GM21723 (cell line): Measurements from ENCODE around the gene EYS.
"Not testable (repeated sequence)": the region's sequence is repeated elsewhere in the genome, so short reads cannot be mapped to it uniquely, and the experiment has no call there.

Experiments used
- ATAC-seq: cut with Tn5 transposase; IDR thresholded peaks from one replicate; pipeline ENCODE4 v1.9.1; 2021; ENCODE audit warnings: mild to moderate bottlenecking, moderate library complexity; ENCODE audit not compliant: unreplicated experiment

Gene EYS

DNA sequence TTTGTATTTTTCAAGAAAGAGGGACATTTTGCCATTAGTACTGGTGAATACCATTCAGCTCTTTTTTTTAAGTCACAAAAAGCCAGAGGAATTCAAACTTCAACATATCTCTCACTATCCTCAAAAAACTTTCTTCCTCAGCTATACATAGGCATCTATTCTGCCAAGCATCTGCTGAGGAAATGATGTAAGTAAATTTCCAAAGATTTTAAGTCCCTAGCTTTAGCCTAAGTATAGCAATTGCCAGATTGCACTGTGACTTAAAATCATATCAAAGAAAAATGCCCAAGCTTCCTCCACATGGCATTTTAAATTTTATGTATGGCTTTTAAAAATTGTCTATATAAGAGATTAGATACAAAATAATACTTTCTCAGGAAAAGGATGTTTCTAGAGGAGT lies 237.4 kb downstream of the EYS start:
- ATAC-seq: no peak

DNA sequence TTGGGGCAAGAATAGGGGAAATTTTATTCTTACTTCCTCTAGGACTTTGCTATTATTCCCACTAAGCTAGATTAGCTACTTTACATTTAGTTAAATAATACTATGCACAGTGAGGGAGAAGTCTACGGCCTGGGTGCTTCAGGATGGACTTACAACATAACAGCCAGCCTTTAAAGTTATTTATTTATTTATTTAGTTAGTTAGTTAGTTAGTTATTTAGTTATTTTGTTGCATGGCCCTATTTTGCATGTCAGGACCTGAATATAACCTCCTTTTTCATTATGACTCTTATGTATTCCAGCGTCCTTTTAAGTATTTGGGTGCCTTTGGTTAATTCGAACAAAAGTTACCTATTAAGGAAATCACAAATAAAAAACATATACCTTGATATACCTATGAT lies 238.7 kb downstream of the EYS start:
- no peak for ATAC-seq

DNA sequence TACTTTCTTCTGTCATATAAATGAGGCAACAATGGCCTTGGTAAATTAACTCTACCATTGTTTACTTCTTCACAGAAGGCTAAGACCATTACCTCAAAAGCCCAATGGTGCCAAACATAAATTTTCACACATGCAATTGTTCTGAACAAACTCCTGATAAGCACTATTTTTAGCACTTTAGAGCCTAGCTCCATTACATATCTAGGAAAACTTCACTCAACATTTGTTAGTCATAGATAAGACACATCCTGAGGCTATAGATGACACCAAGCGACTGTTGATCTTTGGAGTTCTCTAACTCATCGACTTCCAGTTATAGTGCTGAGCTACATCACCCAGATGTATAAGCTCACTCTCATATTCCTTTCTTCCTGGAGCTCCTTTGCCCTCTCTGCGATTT lies 245.9 kb downstream of the EYS start:
- no peak for ATAC-seq

DNA sequence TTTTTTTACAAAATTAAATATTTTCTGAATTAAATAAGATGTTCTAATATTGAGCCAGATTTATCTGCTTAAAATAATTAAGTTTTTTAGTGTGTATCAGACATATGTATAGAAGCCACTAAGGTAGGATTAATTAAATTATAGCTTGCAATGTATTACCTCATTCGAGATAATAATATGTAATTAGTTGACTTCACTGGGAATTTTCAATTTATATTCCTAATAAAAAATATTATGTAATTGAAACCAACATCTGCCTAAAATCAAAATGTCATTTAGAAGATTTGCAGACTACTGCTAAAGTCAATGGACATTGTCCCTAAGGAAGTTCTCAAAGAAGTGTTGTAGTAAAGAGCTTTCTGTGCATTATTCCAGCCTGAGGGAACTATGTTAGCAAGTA lies 254.7 kb downstream of the EYS start:
- ATAC-seq: no peak

DNA sequence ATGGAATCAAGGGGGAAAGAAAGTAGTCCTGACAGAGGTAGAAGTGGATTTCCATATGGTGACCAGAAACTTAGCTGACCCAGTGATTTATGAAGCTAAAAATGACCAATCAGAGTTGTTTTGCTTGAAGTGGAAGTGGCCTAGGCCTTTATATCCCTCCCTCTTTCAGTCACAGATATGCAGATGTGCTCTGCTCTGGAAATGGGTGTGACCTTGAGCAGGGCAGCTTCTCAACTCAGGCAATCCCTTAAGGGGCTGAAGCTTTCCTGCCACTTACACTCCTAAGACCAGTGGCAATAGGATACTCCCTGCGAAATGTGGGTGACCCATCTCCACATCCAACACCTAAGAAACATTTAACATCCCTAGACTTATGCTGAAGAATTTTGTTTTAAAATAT lies 256.6 kb downstream of the EYS start:
- ATAC-seq: no peak

DNA sequence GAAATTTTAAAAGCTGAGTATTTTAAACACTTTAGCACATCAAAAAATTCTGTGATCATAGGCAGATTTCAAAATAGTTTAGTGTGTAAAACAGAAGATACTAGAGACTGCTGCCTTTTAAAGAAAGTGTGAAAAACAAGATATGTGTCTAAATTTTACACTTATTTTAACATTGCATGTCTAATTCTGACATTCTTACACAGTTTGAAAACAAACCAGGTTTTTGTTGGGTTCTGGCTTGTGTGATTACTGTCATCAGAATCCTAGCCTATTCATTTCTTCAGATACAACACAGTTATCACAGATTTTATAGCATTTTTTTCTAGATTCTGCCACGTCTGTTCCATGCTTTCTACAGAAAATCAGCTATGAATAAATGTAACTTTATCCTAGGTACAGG lies 257.1 kb downstream of the EYS start:
- ATAC-seq: no peak

DNA sequence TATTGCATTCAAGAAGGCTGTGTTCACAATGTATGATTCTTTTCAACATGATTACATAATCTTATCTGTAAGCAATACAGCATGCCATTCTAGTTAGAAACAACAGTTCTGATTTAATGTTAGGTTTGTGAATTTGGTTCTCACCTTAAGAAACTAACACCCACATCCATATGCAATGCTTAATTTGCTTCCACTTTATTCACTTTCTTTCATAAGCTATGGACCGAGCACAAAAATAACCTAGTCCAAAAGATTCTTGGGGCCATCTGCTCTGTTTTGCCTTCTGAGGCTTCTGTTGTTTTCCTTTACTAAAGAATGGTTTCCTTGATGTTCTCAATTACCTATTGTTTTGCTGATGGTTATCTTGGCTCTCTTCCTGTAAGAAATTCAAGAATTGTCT lies 258.2 kb downstream of the EYS start:
- ATAC-seq: no peak

DNA sequence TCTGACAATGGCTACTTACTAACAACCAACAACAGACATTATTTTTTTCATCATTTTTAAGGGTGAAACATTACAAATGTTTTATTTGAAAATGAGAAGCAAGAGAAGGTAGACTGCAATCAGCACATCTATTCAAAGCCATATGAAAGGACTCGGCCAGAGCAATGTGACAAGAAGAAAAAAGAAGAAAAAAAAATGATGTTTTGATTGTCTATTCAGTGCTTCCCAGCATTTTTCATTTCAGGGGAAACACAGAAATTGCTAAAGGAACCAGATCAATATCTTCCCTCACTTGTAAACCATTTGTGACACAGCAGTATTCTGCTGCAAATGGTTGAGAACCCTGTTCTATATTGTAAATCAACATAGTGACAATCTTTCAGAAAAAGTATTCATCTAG lies 270.7 kb downstream of the EYS start:
- ATAC-seq: no peak

DNA sequence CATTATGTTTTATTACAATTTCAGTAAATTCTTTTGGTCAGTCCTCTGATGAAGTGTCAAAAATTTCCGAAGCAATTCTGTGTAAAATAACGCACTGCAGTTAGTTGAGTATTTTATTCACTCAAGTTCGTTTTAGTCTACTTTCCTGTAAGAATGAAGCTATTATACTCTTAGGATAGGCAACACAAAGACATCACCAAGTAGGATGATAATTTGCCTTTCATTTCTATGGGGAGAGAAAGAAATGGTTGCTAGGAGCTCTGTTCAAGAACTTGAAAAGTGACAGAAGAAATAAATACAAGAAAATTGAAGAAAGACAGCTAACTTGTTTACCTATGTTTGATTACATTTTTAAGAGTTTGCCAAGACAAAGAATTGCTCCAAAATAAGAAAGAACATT lies 290.4 kb downstream of the EYS start:
- no peak for ATAC-seq

DNA sequence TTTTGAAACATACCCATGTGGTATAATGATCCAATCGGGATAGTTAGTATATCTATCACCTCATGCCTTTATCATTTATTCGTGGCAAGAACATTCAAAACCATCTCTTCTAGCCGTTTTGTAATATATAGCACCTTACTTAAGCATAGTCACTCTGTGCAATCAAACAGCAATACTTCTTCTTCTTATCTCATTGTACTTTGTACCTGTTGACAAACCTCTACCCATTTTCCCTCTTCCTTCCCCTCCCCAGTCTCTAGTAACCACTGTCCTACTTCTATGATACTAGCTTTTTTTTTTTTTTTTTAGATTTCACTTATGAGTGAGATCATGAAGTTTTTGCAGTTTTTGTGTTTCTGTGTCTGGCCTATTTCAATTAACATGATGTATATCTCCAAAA lies 296.7 kb downstream of the EYS start:
- ATAC-seq: no peak

DNA sequence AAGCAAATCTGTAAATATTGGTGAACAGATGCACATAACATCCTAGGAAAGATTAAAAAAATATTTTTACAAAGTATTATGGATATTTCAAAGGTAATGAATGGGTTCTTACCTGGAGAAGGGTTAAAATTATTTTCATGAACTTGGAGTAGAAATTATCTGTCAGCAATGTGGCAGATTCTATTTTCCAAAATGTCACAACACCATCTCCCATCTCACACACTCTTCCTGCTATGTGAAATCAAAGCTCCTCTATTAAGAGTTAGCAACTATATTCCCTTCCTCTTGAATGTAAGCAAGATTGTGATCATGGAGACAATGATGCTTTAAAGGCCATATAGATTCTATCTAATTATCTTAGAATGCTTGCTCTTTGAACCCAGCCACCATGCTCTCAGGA lies 304.5 kb downstream of the EYS start:
- ATAC-seq: no peak

DNA sequence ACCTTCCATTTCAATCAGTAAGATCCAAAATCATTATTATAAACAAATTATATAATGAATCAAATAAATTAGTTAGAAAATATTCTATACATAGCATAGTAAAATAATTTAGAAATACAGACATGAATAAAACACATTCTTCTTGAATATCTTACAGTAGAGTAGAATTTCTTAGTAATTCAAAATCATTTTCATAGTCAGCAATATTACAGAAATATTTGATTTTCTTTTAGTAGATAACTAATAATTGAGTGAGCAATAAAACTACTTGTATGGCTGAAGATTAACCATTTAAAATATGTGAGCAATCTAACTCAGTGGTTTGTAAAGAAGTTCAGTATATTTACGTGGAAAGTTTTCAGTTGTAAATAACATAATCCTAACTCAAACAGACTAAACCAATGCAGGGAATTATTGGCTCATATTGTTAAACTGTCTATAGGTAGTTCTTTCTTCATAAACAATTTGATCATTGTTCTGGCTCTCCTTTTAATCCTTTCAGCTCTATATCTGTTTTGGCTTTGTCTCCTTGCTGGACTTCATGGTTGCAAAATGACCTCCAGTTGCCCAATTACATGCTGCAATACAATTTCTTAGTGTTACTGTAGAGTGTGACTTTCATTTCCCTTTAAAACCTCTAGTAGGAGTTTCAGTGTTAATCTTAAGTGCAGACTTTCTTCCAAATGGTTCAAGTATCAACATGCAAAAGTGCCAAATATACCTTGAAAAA lies 307.5 kb downstream of the EYS start:
- ATAC-seq: no peak

DNA sequence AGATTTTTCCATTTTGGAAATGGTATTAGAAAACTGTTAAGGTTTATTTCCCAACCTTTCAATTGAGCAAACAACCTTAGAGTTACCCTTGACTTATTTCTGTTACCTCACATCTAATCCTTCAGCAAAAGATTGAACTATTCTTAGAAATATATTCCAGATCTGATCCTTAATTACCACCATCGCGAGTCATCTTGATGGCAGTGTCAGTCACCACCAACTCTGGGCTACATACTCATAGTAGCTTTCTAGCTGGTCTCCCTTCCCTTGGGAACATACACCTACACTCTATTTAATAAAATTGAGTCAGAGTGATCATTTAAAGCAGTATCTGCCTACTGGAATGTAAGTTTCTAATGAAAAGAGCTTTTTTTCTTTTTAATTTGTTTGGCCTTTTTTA lies 308.2 kb downstream of the EYS start:
- no peak for ATAC-seq

DNA sequence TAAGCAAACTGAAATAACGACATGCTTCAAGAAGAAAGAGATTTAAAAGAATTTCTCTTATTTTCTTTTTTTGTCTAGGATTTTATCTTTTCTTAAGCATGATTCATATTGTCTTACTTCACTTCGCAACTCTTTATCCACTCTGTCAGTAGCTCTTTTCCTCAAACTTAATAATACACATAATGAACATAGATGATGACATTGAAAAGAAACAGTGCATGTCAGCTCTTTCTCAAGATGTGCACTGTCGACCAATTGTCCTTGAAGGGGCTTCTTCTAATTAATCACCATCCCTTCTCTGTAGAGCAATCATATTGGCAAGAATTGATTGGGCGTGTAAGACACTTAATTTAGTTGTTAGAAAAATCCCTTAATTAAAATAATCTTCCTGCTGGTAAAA lies 356.5 kb downstream of the EYS start:
- no peak for ATAC-seq

DNA sequence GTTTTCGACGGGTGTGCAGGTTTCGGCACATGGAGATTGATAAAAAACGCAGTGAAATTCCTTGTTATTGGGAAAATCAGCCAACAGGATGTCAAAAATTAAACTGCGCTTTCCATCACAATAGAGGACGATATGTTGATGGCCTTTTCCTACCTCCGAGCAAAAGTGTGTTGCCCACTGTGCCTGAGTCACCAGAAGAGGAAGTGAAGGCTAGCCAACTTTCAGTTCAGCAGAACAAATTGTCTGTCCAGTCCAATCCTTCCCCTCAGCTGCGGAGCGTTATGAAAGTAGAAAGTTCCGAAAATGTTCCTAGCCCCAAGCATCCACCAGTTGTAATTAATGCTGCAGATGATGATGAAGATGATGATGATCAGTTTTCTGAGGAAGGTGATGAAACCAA lies 404.4 kb downstream of the EYS start:
- not testable (repeated sequence) for ATAC-seq

DNA sequence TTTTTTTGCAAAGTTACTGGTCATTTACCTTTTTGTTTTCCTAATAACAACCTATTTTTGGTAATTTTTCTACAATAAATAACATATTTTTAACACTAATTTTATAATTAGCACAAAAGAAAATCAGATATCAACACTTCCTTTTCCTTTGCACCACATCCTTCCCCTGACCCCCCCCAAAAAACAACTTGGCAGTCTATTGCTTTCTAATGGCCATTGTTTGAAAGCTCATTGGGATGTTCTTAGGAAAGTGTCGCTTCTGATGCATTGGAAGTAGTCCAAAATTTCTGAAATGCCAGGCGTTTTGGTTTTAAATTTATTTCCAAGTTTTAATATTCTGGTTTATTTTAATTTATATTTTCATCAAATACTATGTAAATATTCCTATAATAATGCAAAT lies 407.8 kb downstream of the EYS start:
- no peak for ATAC-seq

DNA sequence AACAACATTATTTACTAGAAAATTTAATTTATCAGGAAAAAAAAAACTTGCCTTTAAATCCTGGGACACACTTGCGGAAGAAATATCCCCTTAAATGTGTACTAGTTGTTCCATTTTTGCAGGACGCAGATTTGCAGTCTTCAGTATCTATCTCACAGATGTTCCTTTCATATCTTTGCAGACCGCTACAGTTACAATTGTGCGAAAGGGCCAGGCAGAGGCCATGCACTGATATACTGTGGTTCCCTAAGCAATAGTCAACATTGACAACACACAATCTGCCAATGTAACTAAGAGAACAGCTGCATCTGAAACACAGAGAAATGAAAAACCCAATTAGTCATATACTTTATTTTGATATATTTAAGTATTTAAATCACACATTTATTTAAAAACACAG lies 411.2 kb downstream of the EYS start:
- no peak for ATAC-seq

DNA sequence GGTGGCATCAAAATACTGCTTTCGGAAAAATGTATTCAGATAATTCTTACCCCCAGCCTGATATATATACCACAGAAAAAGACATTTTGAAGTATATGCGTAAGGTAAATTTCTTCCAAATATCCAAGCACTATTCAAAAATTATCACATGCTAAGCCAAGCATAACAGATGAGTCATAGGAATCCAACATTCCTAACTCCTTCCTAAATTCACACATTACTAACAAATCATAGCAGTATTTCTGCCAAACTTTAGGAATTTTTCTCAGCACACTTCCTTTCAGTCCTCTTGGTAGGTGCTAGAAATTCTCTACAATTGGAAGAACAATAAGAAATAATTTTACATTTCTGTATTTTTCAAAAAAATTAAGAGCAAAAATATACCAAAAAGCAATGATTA lies 417.5 kb downstream of the EYS start:
- no peak for ATAC-seq

DNA sequence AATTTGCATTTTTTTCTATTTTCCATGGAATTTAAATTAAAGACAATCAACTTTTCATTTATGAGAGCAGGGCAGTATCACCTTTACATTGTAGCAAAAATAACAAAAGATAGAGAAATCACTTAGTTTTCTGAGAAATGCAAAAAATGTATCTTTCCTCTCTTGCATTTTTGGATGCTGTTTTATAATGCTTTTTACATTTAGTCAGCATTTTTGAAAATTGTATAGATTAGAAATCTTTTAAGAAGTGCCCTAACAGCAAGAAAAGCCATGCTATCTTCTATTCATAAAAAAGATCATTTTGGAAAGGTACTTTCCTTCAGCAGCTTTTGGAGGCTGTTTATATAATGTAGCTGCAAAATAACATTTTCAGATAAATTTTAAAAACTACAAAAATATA lies 421.8 kb downstream of the EYS start:
- ATAC-seq: no peak

DNA sequence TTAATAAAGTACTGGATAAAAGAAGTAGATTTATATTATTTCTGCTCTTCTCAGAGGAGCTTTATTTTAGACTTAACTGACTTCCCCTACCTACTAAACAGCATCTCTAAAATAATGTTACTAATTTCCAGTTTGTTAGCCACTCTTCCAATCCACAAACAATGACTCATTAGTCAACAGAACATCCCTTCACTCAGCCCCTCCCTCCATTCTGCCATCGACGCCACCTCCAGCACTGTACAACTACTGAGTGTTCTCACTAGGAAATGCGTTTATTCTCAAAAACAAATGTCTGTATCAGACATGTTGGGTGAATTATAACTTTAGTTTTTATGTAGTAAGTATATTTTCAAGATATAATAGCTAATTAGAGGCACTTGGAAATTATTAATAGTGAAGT lies 427.0 kb downstream of the EYS start:
- no peak for ATAC-seq

DNA sequence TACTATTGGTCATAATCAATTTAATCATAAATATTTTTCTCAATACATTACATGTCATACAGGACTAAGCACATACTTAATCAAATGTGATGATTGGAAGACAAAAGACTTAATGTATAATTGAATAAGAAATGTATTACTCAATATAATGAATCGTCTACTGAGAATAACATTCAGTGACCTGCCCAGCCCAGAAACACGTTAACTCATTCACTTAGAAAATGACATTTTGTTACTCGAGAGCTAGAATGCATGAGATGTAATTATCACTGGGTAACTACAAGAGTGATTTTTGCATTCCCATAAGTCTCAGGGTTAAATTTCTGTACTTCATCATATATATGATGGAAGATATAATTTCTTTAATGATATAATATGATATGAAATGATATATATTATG lies 444.8 kb downstream of the EYS start:
- no peak for ATAC-seq

DNA sequence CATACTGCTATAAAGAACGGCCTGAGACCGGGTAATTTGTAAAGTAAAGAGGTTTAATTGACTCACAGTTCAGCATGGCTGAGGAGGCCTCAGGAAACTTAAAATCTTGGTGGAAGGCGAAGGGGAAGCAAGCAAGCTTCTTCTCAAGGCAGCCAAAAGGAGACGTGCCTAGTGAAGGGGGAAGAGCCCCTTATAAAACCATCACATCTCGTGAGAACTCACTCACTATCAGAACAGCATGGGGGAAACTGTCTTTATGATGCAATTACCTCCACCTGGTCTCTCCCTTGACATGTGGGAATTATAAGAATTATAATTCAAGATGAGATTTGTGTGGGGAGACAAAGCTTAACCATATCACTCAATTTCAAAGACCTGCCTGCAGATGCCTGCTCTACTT lies 447.0 kb downstream of the EYS start:
- ATAC-seq: no peak

DNA sequence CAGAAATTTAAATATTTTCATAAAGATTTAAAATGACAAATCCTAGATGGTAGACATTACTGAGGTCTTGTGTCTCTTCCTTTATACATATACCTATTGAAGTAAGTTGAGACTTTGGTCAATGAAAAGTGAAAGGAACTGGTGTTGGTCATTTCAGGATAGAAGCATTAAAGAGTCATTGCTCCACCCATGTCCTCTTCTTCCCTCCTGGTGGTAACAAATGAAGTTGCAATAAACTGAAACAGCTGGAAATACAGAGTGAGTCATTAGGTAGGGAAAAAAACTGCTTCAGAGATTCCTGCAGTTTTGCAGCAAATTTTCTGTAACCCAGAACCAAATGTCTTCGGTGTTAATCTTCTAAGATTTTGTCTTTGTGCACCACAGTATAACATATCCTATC lies 448.0 kb downstream of the EYS start:
- no peak for ATAC-seq

DNA sequence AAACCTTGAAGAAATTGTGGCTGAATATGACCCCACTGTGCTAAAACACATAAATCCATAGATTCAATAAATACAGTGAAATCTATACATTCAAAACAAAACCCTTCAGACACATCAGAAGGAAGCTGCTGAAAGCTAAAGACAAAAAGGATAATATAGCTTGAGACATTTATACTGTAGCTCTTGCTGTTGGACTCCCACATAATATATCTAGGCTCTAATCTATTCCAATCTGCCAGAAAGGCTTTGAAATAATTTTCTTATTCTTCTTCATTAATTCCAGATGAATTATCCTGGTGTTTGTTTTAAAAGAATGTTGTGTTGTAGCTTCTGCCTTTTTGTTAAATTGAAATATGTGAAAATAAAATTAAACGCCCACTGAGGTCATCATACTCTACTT lies 454.0 kb downstream of the EYS start:
- ATAC-seq: no peak
